Sigmoid colon (tissue), 7 donors: Measurements from ENCODE around the gene VSTM2L. TPM values are rescaled to one million over a fixed set of nuclear protein-coding genes. Genes with fewer than 3 reads are reported as not detected.

ENCODE experiments used
- DNase-seq: peaks from one replicate; pipeline ENCODE4 v3.0.0-alpha.2; 2019
- H3K27ac ChIP-seq, 4 donors: fragments of 200-600 bp; sonication (generic); one replicate each; pipeline ENCODE4 v1.5.1; 2016 to 2019; ENCODE audit warnings: mild to moderate bottlenecking in 1 of 4
- H3K27me3 ChIP-seq, 3 donors: fragments of 200-600 bp; sonication (generic); one replicate each; pipeline ENCODE4 v1.5.1; 2019; ENCODE audit warnings: mild to moderate bottlenecking in 1 of 3
- H3K36me3 ChIP-seq, 4 donors: fragments of 200-600 bp; sonication (generic); one replicate each; pipeline ENCODE4 v1.5.1; 2016 to 2019
- H3K4me1 ChIP-seq, 4 donors: fragments of 200-600 bp; sonication (generic); one replicate each; pipeline ENCODE4 v1.5.1; 2017 to 2019
- H3K4me3 ChIP-seq, 4 donors: fragments of 200-600 bp; sonication (generic); one replicate each; pipeline ENCODE4 v1.5.1; 2017 to 2019; ENCODE audit warnings: mild to moderate bottlenecking in 2 of 4, moderate library complexity in 1 of 4
- H3K9me3 ChIP-seq, 4 donors: fragments of 200-600 bp in 3 of 4; sonication (generic) in 3 of 4; one replicate each; pipeline versions ENCODE4 v1.5.1 to v1.6.1; 2013 to 2019
- CTCF ChIP-seq, 4 experiments: fragments of 450-650 bp in 3 of 4; fragments of 200-600 bp in 1 of 4; IDR thresholded peaks; one replicate each; pipeline ENCODE4 v1.5.1; 2016 to 2019; ENCODE audit warnings: antibody characterized with exemption in 4 of 4, mild to moderate bottlenecking in 3 of 4, moderate library complexity in 2 of 4
- EP300 ChIP-seq, 4 donors: sonication (generic); formaldehyde crosslinking; IDR thresholded peaks; one replicate each; pipeline ENCODE4 v1.6.1; 2017; ENCODE audit warnings: antibody characterized with exemption in 4 of 4
- POLR2A ChIP-seq, 2 donors: fragments of 450-650 bp; IDR thresholded peaks; one replicate each; pipeline ENCODE4 v1.6.1; 2016; ENCODE audit warnings: antibody characterized with exemption in 2 of 2, mild to moderate bottlenecking in 2 of 2, moderate library complexity in 2 of 2
- POLR2AphosphoS5 ChIP-seq, 4 donors: sonication (generic); formaldehyde crosslinking; IDR thresholded peaks; one replicate each; pipeline ENCODE4 v1.6.1; 2017; ENCODE audit warnings: antibody characterized with exemption in 4 of 4
- WGBS, 2 donors: extraction: QIAGEN DNeasy Blood & Tissue Kit; methylation state at CpG; one replicate each; pipeline ENCODE4 v1.1.7; 2013; 5-methylcytosine and 5-hydroxymethylcytosine counted together
- intact Hi-C: fragments of 100-400 bp; cut with DNase I; formaldehyde crosslinking; loops from one replicate; pipeline ENCODE4 v1.15.1; 2023
- polyA plus RNA-seq, 3 donors: library from polyadenylated mRNA; stranded (reverse); fragments of 200-250 nt; gene quantifications; one replicate each; pipeline ENCODE4 v1.2.3, GENCODE V29; 2013
- total RNA-seq, 4 donors: library from RNA; depleted of rRNA; stranded (reverse); fragments of >200 nt; gene quantifications; one replicate each; pipeline ENCODE4 v1.1.0, GENCODE V29; 2016
- donor health status: healthy with polysubstance abuse.
- donor health status: Bipolar disorder and iron deficiency.
- donor health status: healthy.

The VSTM2L gene
- total and polyA plus RNA-seq, 7 donors = 1.5 to 3.4 (median 2.5) TPM; not detected in 2

GRCh38 chr20:37859406-37860171 lies 43.3 kb upstream of the VSTM2L start:
- H3K4me1 ChIP-seq = peaks cover 0 to 3% (median 0%) of the 10 kb centered on the region in 4 donors
- no peak for DNase-seq
- H3K27ac ChIP-seq = no peak overlapping the region
- intact Hi-C loops = no loop called here
- peaks cover 0 to 39% (median 6%) of the 10 kb centered on the region in 4 donors for H3K36me3 ChIP-seq
- H3K9me3 ChIP-seq = no peaks in the 10 kb centered on the region
- WGBS, 2 donors = 96 to 98% methylated on average over 15 of the region's 15 CpGs
- H3K4me3 ChIP-seq = no peak overlapping the region
- no peak for TF ChIP-seq POLR2AphosphoS5 (IDR thresholded peaks at IDR 0.05)
- TF ChIP-seq POLR2A (IDR thresholded peaks at IDR 0.05) = no peak
- TF ChIP-seq EP300 (IDR thresholded peaks at IDR 0.05) = no peak
- no peak for TF ChIP-seq CTCF (IDR thresholded peaks at IDR 0.05)
- no peaks in the 10 kb centered on the region for H3K27me3 ChIP-seq

GRCh38 chr20:37863289-37863688 lies 39.6 kb upstream of the VSTM2L start:
- 94% methylated on average over 5 of the region's 5 CpGs for WGBS, 2 donors
- DNase-seq = no peak

GRCh38 chr20:37864298-37864697 lies 38.6 kb upstream of the VSTM2L start:
- Histone ChIP-seq H3K4me3 (no peak overlapping the region), H3K4me1 (peaks cover 0 to 42% (median 38%) of the 10 kb centered on the region in 4 donors), H3K36me3 (peaks cover 0 to 39% (median 6%) of the 10 kb centered on the region in 4 donors), H3K27me3 (no peaks in the 10 kb centered on the region), H3K9me3 (no peaks in the 10 kb centered on the region), H3K27ac (no peak overlapping the region)
- WGBS, 2 donors = 82 to 84% methylated on average over 8 of the region's 8 CpGs
- TF ChIP-seq POLR2A (IDR thresholded peaks at IDR 0.05) = no peak
- TF ChIP-seq POLR2AphosphoS5 (IDR thresholded peaks at IDR 0.05) = no peak
- TF ChIP-seq EP300 (IDR thresholded peaks at IDR 0.05) = no peak
- no peak for TF ChIP-seq CTCF (IDR thresholded peaks at IDR 0.05)
- intact Hi-C loops = no loop called here
- DNase-seq = no peak

More at GRCh38 chr20:37863289-37863688, 39.6 kb upstream of the VSTM2L start:
- no peak overlapping the region for H3K27ac ChIP-seq
- H3K36me3 ChIP-seq = peaks cover 0 to 39% (median 6%) of the 10 kb centered on the region in 4 donors
- H3K4me1 ChIP-seq = peaks cover 0 to 32% (median 29%) of the 10 kb centered on the region in 4 donors
- no peak overlapping the region for H3K4me3 ChIP-seq
- TF ChIP-seq EP300 (IDR thresholded peaks at IDR 0.05) (no peak), CTCF (IDR thresholded peaks at IDR 0.05) (no peak), POLR2AphosphoS5 (IDR thresholded peaks at IDR 0.05) (no peak), POLR2A (IDR thresholded peaks at IDR 0.05) (no peak)
- H3K27me3 ChIP-seq = no peaks in the 10 kb centered on the region
- H3K9me3 ChIP-seq = no peaks in the 10 kb centered on the region
- intact Hi-C loops = no loop called here

- peak overlapping the region in 3 of 4 donors; percentile 75 to 86 (median 83) for H3K27ac ChIP-seq
- intact Hi-C loops = loop anchor here (2.0 kb wide), 1 partner anchor 43 kb away; no protein-coding TSS in a partner anchor
- H3K27me3 ChIP-seq = no peaks in the 10 kb centered on the region
- TF ChIP-seq POLR2AphosphoS5 (IDR thresholded peaks at IDR 0.05) = no peak
- TF ChIP-seq EP300 (IDR thresholded peaks at IDR 0.05) = no peak
- no peak for TF ChIP-seq CTCF (IDR thresholded peaks at IDR 0.05)
- TF ChIP-seq POLR2A (IDR thresholded peaks at IDR 0.05) = no peak
- peaks cover 0 to 24% (median 4%) of the 10 kb centered on the region in 4 donors for H3K36me3 ChIP-seq
- WGBS, 2 donors = 97 to 98% methylated on average over 10 of the region's 10 CpGs
- no peaks in the 10 kb centered on the region for H3K9me3 ChIP-seq
- no peak overlapping the region for H3K4me3 ChIP-seq
- no peak for DNase-seq
- H3K4me1 ChIP-seq = peaks cover 0 to 53% (median 46%) of the 10 kb centered on the region in 4 donors
Measured at GRCh38 chr20:37866051-37866450, 36.9 kb upstream of the VSTM2L start.
